HG02884 (cell line): ENCODE results near the gene HMCN2.

Experiments used
- ATAC-seq: cut with Tn5 transposase; IDR thresholded peaks from one replicate; pipeline ENCODE4 v1.9.1; 2021; ENCODE audit warnings: mild to moderate bottlenecking, moderate library complexity; ENCODE audit not compliant: unreplicated experiment

HMCN2 gene

DNA sequence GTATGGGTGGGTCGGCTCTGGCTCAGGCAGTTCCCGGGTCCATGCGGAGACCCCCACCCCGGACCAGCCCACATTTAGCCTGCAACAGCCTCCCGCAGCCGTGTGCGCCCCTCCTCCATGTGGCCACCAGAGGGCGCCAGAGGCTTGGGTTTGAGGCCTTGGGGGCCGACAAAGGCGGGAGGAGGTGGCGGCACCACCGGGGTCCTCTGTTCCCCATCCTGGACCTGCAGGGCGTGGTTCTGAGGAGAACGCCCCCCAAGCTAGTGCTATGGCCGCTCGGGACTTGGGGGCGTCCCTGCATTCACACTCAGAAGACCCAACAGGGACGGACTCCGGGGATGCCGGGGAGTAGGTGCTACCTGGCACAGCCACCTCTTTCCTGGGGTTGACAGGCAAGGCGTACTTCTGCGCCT, 195.7 kb downstream of the HMCN2 start:
- ATAC-seq = no peak

DNA sequence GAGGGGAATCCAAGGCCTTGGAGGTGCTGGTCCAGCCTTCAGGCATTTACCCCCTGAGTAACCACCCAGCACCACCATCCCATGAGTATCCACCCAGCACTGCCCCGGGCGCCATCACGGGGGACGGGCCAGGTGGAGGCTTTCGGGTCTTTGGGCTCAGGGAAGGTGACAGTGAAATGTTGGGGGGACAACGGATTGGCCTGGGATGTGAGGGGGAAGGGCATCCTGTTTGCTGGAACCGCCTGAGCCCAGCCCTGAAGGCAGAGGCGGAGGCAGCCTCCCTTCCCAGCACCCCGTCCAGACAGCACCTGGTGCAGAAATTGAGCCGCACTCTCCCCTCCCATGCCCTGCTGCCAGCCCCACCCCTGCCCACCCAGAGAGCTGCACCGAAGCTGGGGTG, 196.2 kb downstream of the HMCN2 start:
- ATAC-seq = no peak

DNA sequence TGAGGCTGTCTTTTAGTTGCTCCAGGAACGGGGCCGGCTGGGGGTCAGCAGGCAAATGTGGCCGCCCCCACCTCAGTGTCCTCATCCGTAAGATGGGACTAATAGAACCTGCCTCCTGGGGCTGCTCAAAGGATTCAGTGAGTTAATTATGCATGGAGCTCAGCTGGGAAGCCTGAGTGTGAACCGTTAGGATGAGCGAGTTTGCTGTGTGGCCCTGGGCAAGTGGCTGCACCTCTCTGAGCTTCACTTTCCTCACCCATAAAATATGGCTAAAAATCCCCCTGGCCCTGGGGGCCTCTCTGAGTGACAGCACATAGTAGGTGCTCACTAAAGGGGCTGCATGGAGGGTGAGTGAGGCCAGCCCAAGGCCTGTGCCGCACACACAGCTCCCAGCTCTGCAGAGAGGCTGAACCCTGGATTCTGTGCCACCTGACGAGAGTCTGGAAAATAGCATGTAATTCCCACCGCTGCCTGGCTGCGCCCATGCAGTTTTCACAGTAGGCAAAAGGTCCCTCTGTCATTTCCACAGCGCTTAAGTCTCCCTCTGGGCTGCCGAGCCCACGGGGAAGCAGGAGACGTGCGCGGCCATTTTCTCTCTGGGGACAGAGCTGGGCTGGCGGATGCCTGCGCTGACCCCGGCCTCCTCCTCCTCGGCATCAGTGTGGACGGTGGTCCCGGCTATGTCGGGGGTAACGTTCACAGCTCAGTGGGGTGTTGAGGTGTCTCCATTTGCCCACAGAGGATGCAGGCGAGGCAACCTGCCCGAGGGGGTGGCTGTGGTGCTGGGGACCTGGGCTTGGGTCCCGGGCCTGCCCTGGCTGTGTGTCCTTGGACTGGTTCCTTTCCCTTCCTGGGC, 197.4 kb downstream of the HMCN2 start:
- ATAC-seq = no peak

DNA sequence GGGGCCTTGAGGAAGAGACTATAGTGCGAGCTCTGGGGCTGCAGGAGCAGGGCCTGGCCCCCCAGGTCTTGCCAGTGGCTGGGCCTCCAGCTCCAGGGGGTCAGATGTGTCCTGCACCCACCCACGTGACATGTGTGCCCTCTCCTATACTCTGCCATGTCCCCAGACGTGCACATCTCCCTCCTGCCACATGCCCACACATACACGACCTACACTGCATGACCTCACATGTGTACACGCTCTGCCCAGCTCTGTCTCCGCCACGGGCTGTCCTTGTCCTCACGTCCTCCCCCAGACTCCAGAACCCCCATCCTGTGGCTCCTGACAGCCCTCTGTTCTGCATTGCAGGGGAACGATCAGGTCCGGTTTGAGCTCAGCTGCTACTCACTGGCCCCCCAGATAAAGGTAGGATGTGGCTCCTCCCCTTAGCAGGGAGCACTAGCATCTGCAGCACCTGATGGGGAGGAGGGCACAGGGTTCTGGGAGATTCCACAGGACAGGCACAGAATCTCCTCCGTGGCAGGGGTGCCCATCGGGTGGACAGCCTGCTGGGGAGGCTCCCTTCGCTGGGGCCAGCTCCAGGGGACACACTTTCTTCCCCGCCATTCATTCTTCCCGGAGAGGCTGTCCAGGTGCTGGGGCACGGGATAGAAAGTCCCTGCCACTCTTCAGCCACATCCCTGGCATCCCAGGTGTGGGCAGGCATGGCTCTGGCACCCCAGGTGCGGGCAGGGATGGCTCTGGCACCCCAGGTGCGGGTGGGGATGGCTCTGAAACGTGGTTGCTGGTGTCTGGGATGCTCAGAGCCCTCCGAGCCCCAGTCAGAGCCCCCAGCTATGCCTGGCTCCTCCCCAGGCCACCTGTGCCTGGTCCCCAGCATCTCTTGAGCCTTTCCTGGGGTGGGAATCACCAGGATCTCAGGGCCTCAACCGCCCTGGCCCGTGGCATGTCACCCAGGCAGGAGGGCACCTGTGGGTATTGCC, 198.5 kb downstream of the HMCN2 start:
- ATAC-seq = no peak

DNA sequence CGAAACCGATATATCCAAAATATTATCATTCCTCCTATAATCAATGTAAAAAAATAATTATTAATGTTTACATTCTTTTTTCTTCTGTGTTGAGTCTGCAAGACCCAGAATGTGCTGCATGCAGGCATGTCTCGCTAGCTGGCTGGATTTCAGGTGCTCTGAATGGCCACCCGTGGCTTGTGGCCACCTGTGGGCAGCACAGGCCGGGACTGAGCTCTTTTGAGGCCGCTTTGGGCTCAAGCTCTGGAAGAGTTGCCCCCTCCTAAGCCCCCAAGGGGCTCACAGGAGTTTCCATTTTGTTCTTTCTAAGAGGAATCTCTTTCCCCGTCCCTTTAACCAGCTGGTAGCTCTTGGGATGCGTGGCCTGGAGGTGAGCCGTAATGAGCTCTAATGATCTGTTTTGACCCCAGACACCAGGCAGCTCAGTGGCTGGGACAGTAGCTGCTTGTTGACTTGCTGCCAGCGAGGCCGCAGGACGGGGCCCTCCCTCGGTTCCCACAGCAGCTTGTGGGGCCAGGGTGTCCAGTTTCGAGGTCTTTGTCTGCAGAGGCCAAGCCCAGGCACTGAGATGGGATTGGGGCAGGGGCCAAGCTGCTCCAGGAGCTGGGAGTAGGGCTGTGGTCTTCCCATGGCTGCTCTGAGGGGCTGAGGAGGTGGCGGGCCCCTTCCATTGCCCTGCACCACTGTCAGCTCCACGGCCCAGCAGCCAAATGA, 200.0 kb downstream of the HMCN2 start:
- no peak for ATAC-seq

DNA sequence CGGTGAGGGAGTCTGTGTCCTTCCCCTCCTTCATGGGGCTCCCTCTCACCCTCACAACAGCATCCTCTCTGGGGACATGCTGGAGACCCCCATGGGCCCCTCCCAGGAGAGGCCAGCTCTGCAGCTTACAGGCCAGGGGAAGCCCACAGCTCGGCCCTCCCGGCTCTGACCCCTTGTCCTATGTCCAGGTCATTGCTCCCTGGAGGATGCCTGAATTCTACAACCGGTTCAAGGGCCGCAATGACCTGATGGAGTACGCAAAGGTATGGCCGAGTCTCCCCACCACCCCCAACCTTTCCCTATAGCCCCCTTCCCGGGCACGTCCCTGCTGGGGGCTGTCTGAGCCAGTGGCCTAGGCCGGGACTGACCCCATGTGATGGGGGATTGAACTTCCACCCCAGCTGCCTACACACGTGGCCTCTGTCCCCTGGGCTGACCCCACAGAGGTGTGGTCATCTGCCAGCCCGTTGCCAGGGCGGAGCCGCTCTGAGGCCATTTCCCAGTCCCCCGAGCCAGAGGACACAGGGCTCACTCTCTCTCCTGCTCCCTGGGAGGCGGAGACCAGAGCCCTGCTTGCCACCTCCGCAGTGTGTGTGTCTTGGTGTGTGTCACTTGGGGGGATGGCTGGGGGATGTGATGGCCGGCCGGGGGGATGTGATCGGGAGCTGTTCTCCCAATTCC, 201.1 kb downstream of the HMCN2 start:
- ATAC-seq = no peak

DNA sequence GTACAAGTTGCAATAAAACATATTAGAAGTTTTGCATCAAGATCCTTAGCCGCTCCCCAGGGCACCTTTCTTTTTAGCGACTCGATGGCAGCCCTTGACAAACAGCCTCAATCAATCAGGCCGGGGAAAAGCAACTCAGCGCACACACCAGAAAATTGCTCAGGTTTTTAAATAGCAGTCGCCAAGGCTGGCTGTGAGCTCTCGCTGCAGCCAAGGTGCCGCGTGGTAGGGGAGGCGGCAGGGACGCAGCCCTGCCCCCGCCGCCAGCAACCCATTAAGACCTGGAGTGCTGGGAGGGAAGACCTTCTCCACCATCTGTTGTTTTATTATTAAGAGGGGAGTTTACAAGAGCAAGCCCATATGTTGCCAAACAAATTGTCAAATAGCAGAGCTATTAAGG, 201.8 kb downstream of the HMCN2 start:
- ATAC-seq = no peak

DNA sequence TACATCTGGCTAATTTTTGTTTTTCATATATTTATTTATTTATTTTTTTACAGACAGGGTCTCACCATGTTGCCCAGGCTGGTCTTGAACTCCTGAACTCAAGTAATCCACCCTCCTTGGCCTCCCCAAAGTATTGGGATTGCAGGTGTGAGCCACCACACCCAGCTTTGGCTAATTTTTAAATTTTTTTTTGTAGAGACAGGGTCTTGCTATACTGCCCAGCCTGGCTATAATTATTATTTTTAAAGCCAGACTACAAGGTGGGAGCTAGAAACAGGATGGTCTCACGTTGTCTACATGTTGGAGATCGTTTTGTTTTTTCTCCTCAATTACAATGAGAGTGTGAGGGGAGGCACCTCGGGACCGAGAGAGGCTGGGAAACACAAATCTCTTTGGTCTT, 203.0 kb downstream of the HMCN2 start:
- no peak for ATAC-seq

DNA sequence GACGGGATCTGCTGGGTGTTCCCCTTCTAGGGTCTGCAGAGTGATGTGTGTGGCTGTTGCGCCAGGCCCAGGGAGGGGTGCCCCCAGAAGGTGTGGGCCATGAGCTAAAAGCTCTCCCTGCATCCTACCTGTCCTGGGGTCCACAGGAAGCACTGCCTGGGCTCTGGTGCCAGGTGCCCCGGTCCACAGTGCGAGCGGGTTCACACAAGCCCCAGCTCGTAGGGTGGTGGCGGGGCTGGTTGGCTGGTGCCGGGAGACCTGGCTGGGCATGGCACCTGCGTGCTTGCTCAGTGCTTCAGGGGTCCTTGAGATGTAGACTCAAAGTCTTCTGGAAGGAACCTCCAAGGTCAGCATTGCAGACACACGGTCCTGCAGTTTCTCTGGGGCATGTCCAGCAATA, 204.7 kb downstream of the HMCN2 start:
- ATAC-seq = no peak

DNA sequence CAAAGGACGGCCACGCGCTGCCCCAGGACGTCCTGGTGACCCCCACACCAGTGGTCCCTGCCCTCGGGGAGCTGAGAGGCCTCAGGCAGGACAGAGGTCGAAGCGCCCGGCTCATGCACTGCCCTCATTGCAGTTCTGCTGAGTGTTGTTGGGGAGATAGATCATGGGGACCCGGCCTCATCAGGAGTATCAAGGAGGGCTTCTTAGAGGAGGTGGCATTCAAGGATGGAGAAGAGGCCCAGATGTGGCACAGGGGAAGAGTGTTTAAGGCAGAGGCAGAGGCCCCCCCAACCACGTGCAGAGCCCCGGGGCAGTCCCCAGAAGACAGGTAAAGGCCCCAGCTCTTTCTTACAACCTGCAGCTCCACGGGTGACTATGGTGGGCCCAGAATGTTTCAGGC, 205.4 kb downstream of the HMCN2 start:
- no peak for ATAC-seq

DNA sequence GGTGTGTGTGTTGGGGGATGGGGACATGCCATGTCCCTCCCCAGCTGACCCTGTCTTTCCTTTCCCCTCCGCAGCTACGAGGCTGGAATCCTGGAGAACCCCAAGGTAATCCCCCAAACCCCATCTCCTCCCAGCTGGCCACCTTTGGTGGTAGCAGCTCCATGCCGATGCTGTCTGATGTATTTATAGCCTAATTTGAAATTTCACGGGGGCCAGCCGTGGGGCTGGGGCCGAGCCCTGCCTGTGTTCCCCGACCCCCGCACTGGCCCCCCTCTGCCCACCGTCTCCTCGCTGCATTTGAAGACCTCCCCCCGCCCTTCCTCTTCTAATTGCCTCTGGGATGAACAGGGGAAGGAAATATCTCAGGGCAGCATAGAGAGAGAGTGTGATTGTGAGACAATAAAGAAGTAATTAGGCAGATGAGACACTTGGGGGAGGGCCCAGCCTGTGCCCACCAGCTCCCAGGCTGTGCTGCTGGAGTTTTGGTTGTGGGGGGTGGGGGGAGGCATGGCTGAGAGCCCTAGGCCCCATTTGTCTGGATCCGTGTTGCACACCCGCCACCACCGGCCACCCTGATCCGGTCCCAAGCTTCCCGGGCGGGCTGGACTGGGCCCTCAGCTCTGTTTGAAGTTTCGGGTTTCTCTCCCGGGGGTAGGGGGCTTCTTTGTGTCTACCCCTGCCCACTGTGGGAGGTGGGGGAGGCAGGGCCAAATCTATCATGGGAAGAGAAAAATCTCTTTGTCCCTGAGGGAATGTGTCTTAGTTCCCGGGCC, 206.0 kb downstream of the HMCN2 start:
- no peak for ATAC-seq

DNA sequence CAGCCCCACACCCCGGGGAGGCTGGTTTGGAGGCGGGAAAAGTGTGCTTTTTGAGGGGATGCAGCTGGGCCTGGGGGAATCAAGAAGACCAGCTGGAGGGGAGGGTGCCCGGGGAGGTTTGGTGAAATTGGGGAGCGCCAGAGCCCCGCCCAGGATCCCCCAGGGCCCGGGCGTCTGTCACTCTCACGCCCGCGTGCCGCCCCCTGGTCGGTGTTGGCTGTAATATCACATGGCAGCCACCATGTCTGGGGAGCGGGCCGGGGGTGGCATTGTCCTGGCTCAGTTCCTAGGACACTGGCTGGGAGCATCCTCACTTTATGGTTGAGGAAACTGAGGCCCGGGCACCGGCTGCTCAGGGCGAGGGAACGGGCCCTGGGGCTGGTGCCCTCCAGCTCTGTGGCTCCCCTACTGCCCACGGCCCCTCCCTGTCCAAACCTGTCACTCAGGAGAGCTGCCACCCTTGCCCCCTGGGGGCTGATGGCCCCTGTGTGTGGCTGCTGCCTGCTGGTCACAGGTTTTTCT, 206.7 kb downstream of the HMCN2 start:
- no peak for ATAC-seq

DNA sequence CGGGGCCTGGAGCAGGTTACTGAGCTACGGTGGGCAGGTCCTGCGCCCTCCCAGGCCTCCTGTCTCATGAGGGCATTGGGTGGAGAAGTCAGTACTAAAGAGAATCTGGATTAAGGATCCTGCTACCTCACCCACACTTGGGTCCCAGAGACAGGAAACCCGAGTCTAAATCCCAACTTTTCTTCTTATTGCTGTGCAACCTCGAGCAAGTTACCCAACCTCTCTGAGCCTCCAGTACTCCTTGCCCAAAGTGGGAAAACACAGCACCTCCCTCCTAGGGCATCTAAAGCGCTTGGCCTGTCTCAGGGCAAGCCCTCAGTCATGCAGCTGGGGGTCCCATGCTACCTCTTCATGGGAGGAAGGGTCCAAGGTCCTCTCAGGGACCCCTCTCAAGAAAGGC, 207.4 kb downstream of the HMCN2 start:
- ATAC-seq = no peak

DNA sequence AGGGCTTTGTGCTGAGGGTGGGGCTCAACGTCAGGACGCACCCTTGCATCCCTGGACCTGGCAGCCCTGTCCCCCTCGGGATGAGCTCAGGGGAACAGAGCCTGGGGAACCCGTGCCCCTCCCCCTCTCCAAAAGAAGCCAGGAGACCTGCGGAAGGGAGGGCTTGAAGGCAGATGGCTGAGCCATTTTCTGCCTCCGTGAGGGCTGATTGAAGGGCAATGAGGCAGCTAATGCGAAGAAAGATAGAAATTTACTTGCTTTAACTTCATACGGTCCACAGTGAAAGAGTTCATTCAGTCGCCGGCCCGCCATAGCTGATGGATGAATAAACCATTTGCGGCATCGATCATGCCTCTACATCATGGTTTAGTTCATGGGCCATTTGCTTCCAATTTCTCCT, 208.0 kb downstream of the HMCN2 start:
- ATAC-seq = no peak

DNA sequence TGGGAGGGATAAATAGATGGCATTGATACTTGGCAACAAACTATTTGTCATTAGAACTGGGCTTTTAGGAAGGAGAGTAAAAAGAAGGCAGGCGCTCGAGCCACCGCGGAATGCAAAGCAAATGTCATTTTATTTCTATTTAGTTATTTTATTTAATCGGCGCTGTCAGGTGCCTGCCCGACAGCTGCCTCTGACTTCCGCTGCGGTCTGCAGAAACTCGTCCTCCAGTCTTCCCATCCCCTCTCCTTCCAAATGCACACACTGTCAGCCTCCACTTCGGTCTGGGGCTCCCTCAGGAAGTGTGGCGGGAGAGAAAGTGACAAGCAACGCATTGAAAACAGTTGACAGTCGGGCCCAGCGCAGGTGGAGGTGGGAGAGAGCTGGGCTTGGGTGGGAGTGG, 208.5 kb downstream of the HMCN2 start:
- no peak for ATAC-seq

DNA sequence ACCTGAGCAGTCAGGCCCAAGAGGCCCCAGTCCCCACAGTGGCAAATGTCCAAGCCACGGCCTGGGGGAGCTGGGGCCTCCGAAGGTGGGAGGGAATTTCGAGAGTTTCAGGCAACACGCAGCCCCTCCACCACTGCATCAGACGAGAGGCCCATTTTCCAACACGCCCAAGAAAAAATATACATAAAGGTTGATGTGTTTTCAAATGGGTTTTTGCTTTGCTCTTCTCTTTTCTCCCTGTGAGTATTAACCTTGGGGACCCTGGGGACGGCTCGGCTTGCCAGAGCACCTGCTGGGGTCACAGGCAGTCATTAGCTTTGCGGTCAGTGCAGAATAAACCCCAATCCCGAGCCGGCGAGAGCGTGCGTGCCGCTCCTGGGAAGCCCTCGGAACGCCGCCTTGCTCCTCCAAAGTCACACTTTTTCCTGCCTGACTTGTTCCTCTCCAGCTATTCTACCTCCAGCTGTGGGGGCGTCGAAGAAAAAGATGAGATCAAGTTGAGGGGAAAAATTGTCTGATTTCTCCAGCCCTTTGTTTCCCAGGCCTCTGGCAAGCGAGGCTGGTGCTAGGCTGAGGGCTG, 210.7 kb downstream of the HMCN2 start:
- ATAC-seq = no peak

DNA sequence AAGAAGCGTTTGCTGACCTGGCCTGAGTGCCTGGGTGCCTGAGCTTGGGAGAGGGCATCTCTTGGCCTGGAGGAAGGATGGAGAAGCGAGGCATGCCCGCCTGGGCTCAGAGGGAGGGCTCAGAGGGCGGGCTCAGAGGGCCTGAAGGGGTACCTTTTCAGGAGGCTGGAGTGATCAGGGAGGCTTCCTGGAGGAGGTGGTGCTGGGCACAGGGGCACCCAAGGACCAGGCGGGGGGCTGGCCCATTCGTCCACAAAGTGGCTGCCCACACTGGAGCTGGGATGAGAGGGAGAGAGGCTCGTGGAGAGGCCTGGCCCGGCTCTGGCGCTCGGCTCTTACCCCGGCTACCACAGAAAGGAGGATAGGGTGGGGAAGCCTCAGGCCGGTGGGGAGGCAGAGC, 212.0 kb downstream of the HMCN2 start:
- no peak for ATAC-seq

DNA sequence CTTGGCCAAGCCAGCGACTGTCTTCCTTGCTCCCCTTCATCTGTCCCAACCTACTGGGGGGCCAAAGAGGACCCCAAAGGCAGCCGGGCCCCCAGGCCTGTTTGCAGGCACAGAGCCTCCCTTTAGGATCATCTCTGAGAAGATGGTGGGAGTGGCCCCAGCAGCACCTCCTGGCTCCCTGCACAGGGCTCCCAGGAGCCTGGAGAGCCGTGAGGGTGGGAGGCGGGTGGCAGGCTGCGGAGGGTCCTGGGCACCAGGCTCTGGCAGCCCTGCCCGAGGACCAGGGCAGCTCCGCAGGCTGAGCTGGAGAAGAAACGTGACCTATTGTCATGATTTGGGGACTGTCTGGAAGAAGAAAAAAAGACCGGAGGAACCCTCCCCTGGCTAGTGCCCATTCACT, 212.6 kb downstream of the HMCN2 start:
- no peak for ATAC-seq
